GM12865 (cell line): ENCODE measurements around the gene ATP11A.

Experiments
- DNase-seq: peaks from one replicate; pipeline ENCODE4 v3.0.0; 2010; ENCODE audit warnings: low read depth
- H3K4me3 ChIP-seq: 2 replicates; pipeline ENCODE4 v1.5.1; 2011; ENCODE audit warnings: mild to moderate bottlenecking, low read depth, low read length, control low read depth
- CTCF ChIP-seq: IDR thresholded peaks from 2 replicates; pipeline ENCODE4 v1.5.1; 2011; ENCODE audit warnings: low read length, control low read depth, low read depth, inconsistent platforms; ENCODE audit not compliant: insufficient read depth; ENCODE audit errors: missing control alignments

The ATP11A gene

GRCh38 chr13:112835796-112836195, 146.0 kb downstream of the ATP11A start:
- H3K4me3 ChIP-seq = no peak overlapping the region
- DNase-seq = no peak
- TF ChIP-seq CTCF = no peak

- DNase-seq = no peak
- TF ChIP-seq CTCF = no peak
- no peak overlapping the region for H3K4me3 ChIP-seq
These were observed 147.1 kb downstream of the ATP11A start for GRCh38 chr13:112836940-112837339.

- no peak overlapping the region for H3K4me3 ChIP-seq
- DNase-seq = no peak
- TF ChIP-seq CTCF = no peak
These were observed 147.7 kb downstream of the ATP11A start for GRCh38 chr13:112837371-112838037.

- no peak for DNase-seq
- no peak overlapping the region for H3K4me3 ChIP-seq
- no peak for TF ChIP-seq CTCF
These were observed 148.4 kb downstream of the ATP11A start for GRCh38 chr13:112838038-112838841.

- no peak for DNase-seq
- no peak for TF ChIP-seq CTCF
- H3K4me3 ChIP-seq = no peak overlapping the region
These were observed 148.9 kb downstream of the ATP11A start for GRCh38 chr13:112838842-112839117.

- TF ChIP-seq CTCF = no peak
- no peak overlapping the region for H3K4me3 ChIP-seq
- DNase-seq = no peak
These were observed 149.7 kb downstream of the ATP11A start for GRCh38 chr13:112839356-112840105.
